Measurements from ENCODE around the gene GALNT16. TPM values are rescaled to one million over a fixed set of nuclear protein-coding genes. Genes with fewer than 3 reads are reported as not detected.

The GALNT16 gene
- polyA plus RNA-seq, 1 donor (not counting 4 experiments of a cell fraction or from before 2014, with no cell fraction given), result not detected

- H3K4me2 ChIP-seq (ENCODE audit: control insufficient read depth, extremely low read depth, insufficient read depth, low read depth, low read length), result no peak overlapping the region
- no peaks in the 10 kb centered on the region for H3K4me1 ChIP-seq (ENCODE audit: control insufficient read depth, extremely low read depth, insufficient read depth, low read length)
- peaks cover 8% of the 10 kb centered on the region for H3K27me3 ChIP-seq (ENCODE audit: control insufficient read depth, extremely low read depth, insufficient read depth, low read length)
- no peak overlapping the region for H3K9ac ChIP-seq (ENCODE audit: control insufficient read depth, extremely low read depth, insufficient read depth, low read length)
- no peaks in the 10 kb centered on the region for H3K9me3 ChIP-seq (ENCODE audit: control insufficient read depth, low read depth, low read length)
- no peaks in the 10 kb centered on the region for H3K9me1 ChIP-seq (ENCODE audit: control insufficient read depth, extremely low read depth, insufficient read depth, low read length)
- H3K36me3 ChIP-seq (ENCODE audit: control insufficient read depth in 2 of 2, extremely low read depth in 1 of 2, insufficient read depth in 2 of 2, low read length in 2 of 2), result no peaks in the 10 kb centered on the region
- dilution Hi-C loops (cut with MboI; ENCODE audit: extremely low pct_ligation_motif_present, low sequenced_read_pairs), result no loop called here
- H4K20me1 ChIP-seq (ENCODE audit: control insufficient read depth, extremely low read depth, insufficient read depth, low read length), result no peaks in the 10 kb centered on the region
- no peak overlapping the region for H2AFZ ChIP-seq (ENCODE audit: control insufficient read depth, low read length)
- H3K4me3 ChIP-seq (ENCODE audit: control insufficient read depth in 2 of 3, extremely low read depth in 1 of 3, insufficient read depth in 2 of 3, low read depth in 1 of 3, low read length in 3 of 3), result no peak overlapping the region
- DNase-seq (ENCODE audit: low read depth, low spot score), result no peak
- H3K79me2 ChIP-seq (ENCODE audit: control insufficient read depth, insufficient read depth, low read length), result no peaks in the 10 kb centered on the region
- no peak overlapping the region for H3K27ac ChIP-seq (ENCODE audit: control insufficient read depth, insufficient read depth, low read length)
- FAIRE-seq, result no peak
- TF ChIP-seq CTCF (optimal IDR thresholded peaks at IDR 0.05 in 1 of 3, IDR thresholded peaks at IDR 0.05 in 1 of 3, conservative IDR thresholded peaks at IDR 0.05 in 1 of 3; ENCODE audit: extremely low read depth in 1 of 3, insufficient read depth in 2 of 3, low read length in 3 of 3), result no peak
- no peak for TF ChIP-seq EZH2 (IDR thresholded peaks at IDR 0.05; ENCODE audit: low read length)
Observed at GRCh38 chr14:69358233-69358963, 98.4 kb downstream of the GALNT16 start.

GRCh38 chr14:69358966-69359365 lies 99.0 kb downstream of the GALNT16 start:
- Histone ChIP-seq H3K9me1 (ENCODE audit: control insufficient read depth, extremely low read depth, insufficient read depth, low read length) (no peaks in the 10 kb centered on the region), H3K36me3 (ENCODE audit: control insufficient read depth in 2 of 2, extremely low read depth in 1 of 2, insufficient read depth in 2 of 2, low read length in 2 of 2) (no peaks in the 10 kb centered on the region), H4K20me1 (ENCODE audit: control insufficient read depth, extremely low read depth, insufficient read depth, low read length) (no peaks in the 10 kb centered on the region), H3K27ac (ENCODE audit: control insufficient read depth, insufficient read depth, low read length) (no peak overlapping the region), H3K4me1 (ENCODE audit: control insufficient read depth, extremely low read depth, insufficient read depth, low read length) (no peaks in the 10 kb centered on the region), H3K9ac (ENCODE audit: control insufficient read depth, extremely low read depth, insufficient read depth, low read length) (no peak overlapping the region), H3K79me2 (ENCODE audit: control insufficient read depth, insufficient read depth, low read length) (no peaks in the 10 kb centered on the region), H2AFZ (ENCODE audit: control insufficient read depth, low read length) (no peak overlapping the region), H3K4me3 (ENCODE audit: control insufficient read depth in 2 of 3, extremely low read depth in 1 of 3, insufficient read depth in 2 of 3, low read depth in 1 of 3, low read length in 3 of 3) (no peak overlapping the region), H3K9me3 (ENCODE audit: control insufficient read depth, low read depth, low read length) (no peaks in the 10 kb centered on the region), H3K27me3 (ENCODE audit: control insufficient read depth, extremely low read depth, insufficient read depth, low read length) (peaks cover 8% of the 10 kb centered on the region), H3K4me2 (ENCODE audit: control insufficient read depth, extremely low read depth, insufficient read depth, low read depth, low read length) (no peak overlapping the region)
- DNase-seq (ENCODE audit: low read depth, low spot score) (no peak), FAIRE-seq (no peak)
- TF ChIP-seq CTCF (optimal IDR thresholded peaks at IDR 0.05 in 1 of 3, IDR thresholded peaks at IDR 0.05 in 1 of 3, conservative IDR thresholded peaks at IDR 0.05 in 1 of 3; ENCODE audit: extremely low read depth in 1 of 3, insufficient read depth in 2 of 3, low read length in 3 of 3) (no peak), EZH2 (IDR thresholded peaks at IDR 0.05; ENCODE audit: low read length) (no peak)
- dilution Hi-C loops (cut with MboI; ENCODE audit: extremely low pct_ligation_motif_present, low sequenced_read_pairs), result no loop called here
